ENCODE data around the gene TNFRSF14. TPM values are rescaled to one million over a fixed set of nuclear protein-coding genes. Genes with fewer than 3 reads are reported as not detected.
A peak's percentile ranks its signal among the peaks of the same experiment; 100 is the strongest.

TNFRSF14 gene
- total RNA-seq, 4 donors from 2014 or later, result 35.2 to 43.6 (median 38.3) TPM

DNA sequence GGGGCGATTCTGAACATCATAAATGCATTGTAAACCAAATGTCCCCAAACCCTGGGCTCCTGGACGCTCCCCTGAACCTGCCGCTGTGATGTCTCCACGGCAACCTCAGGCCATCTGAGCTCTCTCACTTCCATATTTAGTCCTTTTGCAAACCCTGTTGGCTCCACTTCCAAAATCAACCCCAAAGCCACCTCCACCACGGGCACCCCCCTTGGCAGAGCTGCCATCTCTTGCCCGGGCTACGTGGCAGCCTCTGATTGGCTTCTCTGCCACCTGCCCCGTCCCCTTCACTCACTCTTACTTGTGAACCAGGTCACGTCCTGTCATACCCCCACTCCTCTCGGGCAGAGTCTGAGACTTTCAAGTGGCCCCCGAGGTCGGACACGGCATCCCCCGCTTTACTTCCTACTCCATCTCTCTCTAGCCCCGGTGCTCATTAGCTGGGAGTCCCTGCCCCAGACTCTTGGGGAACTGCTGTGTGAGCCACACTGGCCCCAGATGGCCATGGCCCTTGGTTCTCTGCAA, 46.2 kb downstream of the TNFRSF14 start:
- intact Hi-C loops (cut with DNase I; ENCODE audit: low total_unique reads), result no loop called here
- 77 to 81% methylated on average over 15 of the region's 15 CpGs for WGBS, 2 donors
- peak in 1 of 2 donors; percentile 60 for DNase-seq (ENCODE audit: low spot score in 2 of 2)
- H3K4me3 ChIP-seq (ENCODE audit: low read depth, poor library complexity, severe bottlenecking), result no peak overlapping the region
- TF ChIP-seq, protein P1, sequence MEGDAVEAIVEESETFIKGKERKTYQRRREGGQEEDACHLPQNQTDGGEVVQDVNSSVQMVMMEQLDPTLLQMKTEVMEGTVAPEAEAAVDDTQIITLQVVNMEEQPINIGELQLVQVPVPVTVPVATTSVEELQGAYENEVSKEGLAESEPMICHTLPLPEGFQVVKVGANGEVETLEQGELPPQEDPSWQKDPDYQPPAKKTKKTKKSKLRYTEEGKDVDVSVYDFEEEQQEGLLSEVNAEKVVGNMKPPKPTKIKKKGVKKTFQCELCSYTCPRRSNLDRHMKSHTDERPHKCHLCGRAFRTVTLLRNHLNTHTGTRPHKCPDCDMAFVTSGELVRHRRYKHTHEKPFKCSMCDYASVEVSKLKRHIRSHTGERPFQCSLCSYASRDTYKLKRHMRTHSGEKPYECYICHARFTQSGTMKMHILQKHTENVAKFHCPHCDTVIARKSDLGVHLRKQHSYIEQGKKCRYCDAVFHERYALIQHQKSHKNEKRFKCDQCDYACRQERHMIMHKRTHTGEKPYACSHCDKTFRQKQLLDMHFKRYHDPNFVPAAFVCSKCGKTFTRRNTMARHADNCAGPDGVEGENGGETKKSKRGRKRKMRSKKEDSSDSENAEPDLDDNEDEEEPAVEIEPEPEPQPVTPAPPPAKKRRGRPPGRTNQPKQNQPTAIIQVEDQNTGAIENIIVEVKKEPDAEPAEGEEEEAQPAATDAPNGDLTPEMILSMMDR (IDR thresholded peaks at IDR 0.05), result no peak
- no peak for TF ChIP-seq POLR2A (IDR thresholded peaks at IDR 0.05)

DNA sequence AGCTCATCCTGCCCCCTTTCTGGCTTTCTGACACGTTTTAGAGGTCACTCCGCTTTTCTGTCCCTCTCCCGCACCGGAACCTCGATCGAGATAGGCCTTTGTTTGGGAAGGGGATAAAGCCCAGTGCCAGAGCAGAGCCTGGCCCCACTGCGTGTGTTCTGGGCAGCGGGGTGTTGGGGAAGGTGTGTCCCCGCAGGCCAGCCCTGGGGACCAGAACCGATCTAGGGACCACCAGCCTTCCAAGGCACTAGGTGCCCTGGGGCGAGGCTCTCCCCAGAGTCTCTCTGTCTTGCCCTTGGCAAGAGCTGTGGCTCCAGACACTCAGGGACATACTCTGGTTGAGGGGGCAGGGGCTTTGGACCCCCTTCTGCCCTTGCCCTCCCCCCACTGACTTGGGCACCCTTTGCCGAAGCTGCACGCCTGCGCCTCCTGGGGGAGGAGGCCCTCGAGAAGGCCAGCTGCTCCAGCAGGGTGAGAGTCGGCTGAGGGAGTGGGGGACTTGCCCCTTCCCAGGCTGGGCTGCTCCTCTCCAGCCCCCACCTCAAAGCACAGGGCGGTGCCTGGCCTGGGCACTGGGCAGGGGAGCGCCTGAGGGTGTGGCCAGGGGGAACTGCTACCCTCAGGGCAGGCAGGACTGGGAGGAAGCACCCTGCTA, 46.8 kb downstream of the TNFRSF14 start:
- 73 to 80% methylated on average over 16 to 18 of the region's 18 CpGs for WGBS, 2 donors
- TF ChIP-seq, protein P1 (IDR thresholded peaks at IDR 0.05), result no peak
- no peak for TF ChIP-seq POLR2A (IDR thresholded peaks at IDR 0.05)
- intact Hi-C loops (cut with DNase I; ENCODE audit: low total_unique reads), result no loop called here
- peak in 1 of 2 donors; percentile 68 for DNase-seq (ENCODE audit: low spot score in 2 of 2)
- H3K4me3 ChIP-seq (ENCODE audit: low read depth, poor library complexity, severe bottlenecking), result no peak overlapping the region

DNA sequence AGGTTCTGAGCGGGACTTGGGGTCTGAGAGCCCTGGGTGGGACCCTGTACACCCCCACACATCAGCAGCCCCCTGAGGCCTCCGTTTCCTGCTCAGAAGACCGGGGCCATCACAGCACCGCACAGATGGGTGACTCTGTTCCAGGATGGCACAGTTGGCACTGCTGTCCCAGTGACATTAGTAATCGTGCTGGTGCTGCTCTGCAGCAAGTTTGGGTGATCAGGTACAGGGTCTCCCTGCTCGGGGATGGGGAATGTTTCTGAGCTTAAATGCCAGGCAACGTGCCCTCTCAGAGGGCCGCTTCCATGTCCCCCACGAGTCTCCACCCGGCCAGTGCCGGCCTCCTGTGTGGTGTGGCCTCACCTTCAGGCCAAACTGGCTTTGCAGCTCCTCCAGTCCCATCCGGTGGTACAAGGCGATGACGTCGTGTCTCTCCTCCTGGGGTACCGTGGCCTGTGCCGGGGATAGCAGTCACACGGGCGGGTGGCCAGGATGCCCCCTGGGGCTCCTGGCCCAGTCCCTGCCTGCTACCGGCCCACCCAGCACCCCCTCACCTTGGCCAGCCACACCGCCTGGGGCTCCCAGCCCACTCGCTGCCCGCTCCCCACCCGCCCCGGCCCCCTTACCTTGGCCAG, 47.5 kb downstream of the TNFRSF14 start:
- DNase-seq (ENCODE audit: low spot score in 2 of 2), result peak in 1 of 2 donors; percentile 84

GRCh38 chr1:2604156-2604843, 48.1 kb downstream of the TNFRSF14 start:
- peak in 1 of 2 donors; percentile 70 for DNase-seq (ENCODE audit: low spot score in 2 of 2)
- no peak overlapping the region for H3K4me3 ChIP-seq (ENCODE audit: low read depth, poor library complexity, severe bottlenecking)
- WGBS, 2 donors, result 76 to 85% methylated on average over 6 to 15 of the region's 19 CpGs
- no peak for TF ChIP-seq POLR2A (IDR thresholded peaks at IDR 0.05)
- TF ChIP-seq, protein P1 (IDR thresholded peaks at IDR 0.05), result no peak
- intact Hi-C loops (cut with DNase I; ENCODE audit: low total_unique reads), result no loop called here

More for the DNA sequence above, 47.5 kb downstream of the TNFRSF14 start:
- 75 to 79% methylated on average over 24 to 25 of the region's 25 CpGs for WGBS, 2 donors
- H3K4me3 ChIP-seq (ENCODE audit: low read depth, poor library complexity, severe bottlenecking), result no peak overlapping the region
- intact Hi-C loops (cut with DNase I; ENCODE audit: low total_unique reads), result no loop called here
- TF ChIP-seq POLR2A (IDR thresholded peaks at IDR 0.05), result no peak
- TF ChIP-seq, protein P1 (IDR thresholded peaks at IDR 0.05), result no peak

GRCh38 chr1:2604844-2605508, 48.8 kb downstream of the TNFRSF14 start:
- TF ChIP-seq, protein P1 (IDR thresholded peaks at IDR 0.05), result no peak
- TF ChIP-seq POLR2A (IDR thresholded peaks at IDR 0.05), result no peak
- DNase-seq (ENCODE audit: low spot score in 2 of 2), result peak in 1 of 2 donors; percentile 67
- intact Hi-C loops (cut with DNase I; ENCODE audit: low total_unique reads), result no loop called here
- 81% methylated on average over 14 of the region's 14 CpGs for WGBS, 2 donors
- H3K4me3 ChIP-seq (ENCODE audit: low read depth, poor library complexity, severe bottlenecking), result no peak overlapping the region

Data from lower leg skin (tissue), 4 donors.